Parathyroid adenoma (tissue), 2 donors: Measurements from ENCODE around the gene PLEKHD1.

ENCODE experiments used
- H2AFZ ChIP-seq: fragments of 300-600 bp; sonication (generic); one replicate; pipeline ENCODE4 v1.7.0; 2017; ENCODE audit warnings: antibody characterized with exemption, mild to moderate bottlenecking
- H3K27ac ChIP-seq: fragments of 300-600 bp; sonication (generic); one replicate; pipeline ENCODE4 v1.7.0; 2017
- H3K27me3 ChIP-seq: fragments of 300-600 bp; sonication (generic); one replicate; pipeline ENCODE4 v1.7.0; 2017; ENCODE audit warnings: low read length; ENCODE audit not compliant: control insufficient read depth, insufficient read depth
- H3K36me3 ChIP-seq: fragments of 300-600 bp; sonication (generic); one replicate; pipeline ENCODE4 v1.7.0; 2017; ENCODE audit warnings: low read length; ENCODE audit not compliant: control insufficient read depth, insufficient read depth
- H3K4me1 ChIP-seq: fragments of 300-600 bp; sonication (generic); one replicate; pipeline ENCODE4 v1.7.0; 2017; ENCODE audit warnings: control low read depth
- H3K4me2 ChIP-seq: fragments of 300-600 bp; sonication (generic); one replicate; pipeline ENCODE4 v1.7.0; 2017; ENCODE audit warnings: low read length
- H3K4me3 ChIP-seq: fragments of 300-600 bp; sonication (generic); one replicate; pipeline ENCODE4 v1.7.0; 2017; ENCODE audit warnings: low read depth, low read length
- H3K79me2 ChIP-seq: fragments of 300-600 bp; sonication (generic); one replicate; pipeline ENCODE4 v1.7.0; 2017; ENCODE audit warnings: control low read depth
- H3K9ac ChIP-seq: fragments of 300-600 bp; sonication (generic); one replicate; pipeline ENCODE4 v1.7.0; 2017; ENCODE audit warnings: mild to moderate bottlenecking
- H3K9me3 ChIP-seq: fragments of 300-600 bp; sonication (generic); one replicate; pipeline ENCODE4 v1.7.0; 2017; ENCODE audit warnings: low read length; ENCODE audit not compliant: control insufficient read depth
- CTCF ChIP-seq: fragments of 300-600 bp; sonication (generic); IDR thresholded peaks from one replicate; pipeline ENCODE4 v1.7.0; 2017; ENCODE audit warnings: antibody characterized with exemption, mild to moderate bottlenecking
- donor health status: primary hyperparathyroidism.

Gene PLEKHD1

DNA sequence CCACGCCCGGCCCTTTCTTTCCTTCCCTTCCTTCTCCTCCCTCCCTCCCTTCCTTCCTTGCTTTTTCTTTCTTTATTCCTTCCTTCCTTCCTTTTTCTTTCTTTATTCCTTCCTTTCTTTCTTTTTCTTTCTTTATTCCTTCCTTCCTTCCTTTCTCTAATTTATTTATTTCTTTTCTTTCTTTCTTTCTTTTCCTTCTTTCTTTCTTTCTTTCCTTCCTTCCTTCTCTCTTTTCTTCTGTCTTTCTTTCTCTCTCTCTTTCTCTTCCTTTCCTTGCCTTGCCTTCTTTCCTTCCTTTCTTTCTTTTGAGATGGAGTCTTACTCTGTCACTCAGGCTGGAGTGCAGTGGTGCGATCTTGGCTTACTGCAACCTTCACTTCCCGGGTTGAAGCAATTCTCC lies 74.2 kb downstream of the PLEKHD1 start:
- no peaks in the 10 kb centered on the region for H3K27me3 ChIP-seq
- H2AFZ ChIP-seq: no peak overlapping the region
- no peaks in the 10 kb centered on the region for H3K9me3 ChIP-seq
- no peak for TF ChIP-seq CTCF
- no peak overlapping the region for H3K9ac ChIP-seq
- H3K4me1 ChIP-seq: no peaks in the 10 kb centered on the region
- no peaks in the 10 kb centered on the region for H3K79me2 ChIP-seq
- no peaks in the 10 kb centered on the region for H3K36me3 ChIP-seq
- no peak overlapping the region for H3K4me2 ChIP-seq
- H3K4me3 ChIP-seq: no peak overlapping the region
- H3K27ac ChIP-seq: no peak overlapping the region

GRCh38 chr14:69559581-69560011 lies 75.1 kb downstream of the PLEKHD1 start:
- Histone ChIP-seq H3K36me3 (no peaks in the 10 kb centered on the region), H3K9me3 (no peaks in the 10 kb centered on the region), H2AFZ (no peak overlapping the region), H3K4me1 (no peaks in the 10 kb centered on the region), H3K79me2 (no peaks in the 10 kb centered on the region), H3K27me3 (no peaks in the 10 kb centered on the region), H3K4me3 (no peak overlapping the region), H3K9ac (no peak overlapping the region), H3K4me2 (no peak overlapping the region), H3K27ac (no peak overlapping the region)
- no peak for TF ChIP-seq CTCF

DNA sequence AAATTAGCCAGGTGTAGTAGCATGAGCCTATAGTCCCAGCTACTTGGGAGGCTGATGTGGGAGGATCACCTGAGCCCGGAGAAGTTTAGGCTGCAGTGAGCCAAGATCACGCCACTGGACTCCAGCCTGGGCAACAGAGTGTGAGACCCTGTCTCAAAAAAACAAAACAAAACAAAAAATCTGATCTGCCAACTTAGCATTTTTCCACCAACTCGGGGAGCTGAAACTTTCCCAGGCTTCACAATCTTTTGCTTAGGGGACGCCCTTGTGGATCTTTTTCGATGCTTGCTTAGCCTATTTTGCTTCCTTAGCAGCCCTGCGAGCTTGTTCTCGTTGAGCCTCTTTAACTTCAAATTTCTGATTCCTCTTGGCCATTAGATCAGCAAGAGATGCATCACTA lies 76.3 kb downstream of the PLEKHD1 start:
- no peaks in the 10 kb centered on the region for H3K4me1 ChIP-seq
- H3K4me3 ChIP-seq: no peak overlapping the region
- no peak for TF ChIP-seq CTCF
- no peaks in the 10 kb centered on the region for H3K36me3 ChIP-seq
- H3K4me2 ChIP-seq: no peak overlapping the region
- no peak overlapping the region for H3K9ac ChIP-seq
- H3K9me3 ChIP-seq: no peaks in the 10 kb centered on the region
- H3K79me2 ChIP-seq: no peaks in the 10 kb centered on the region
- no peaks in the 10 kb centered on the region for H3K27me3 ChIP-seq
- H3K27ac ChIP-seq: no peak overlapping the region
- H2AFZ ChIP-seq: no peak overlapping the region

DNA sequence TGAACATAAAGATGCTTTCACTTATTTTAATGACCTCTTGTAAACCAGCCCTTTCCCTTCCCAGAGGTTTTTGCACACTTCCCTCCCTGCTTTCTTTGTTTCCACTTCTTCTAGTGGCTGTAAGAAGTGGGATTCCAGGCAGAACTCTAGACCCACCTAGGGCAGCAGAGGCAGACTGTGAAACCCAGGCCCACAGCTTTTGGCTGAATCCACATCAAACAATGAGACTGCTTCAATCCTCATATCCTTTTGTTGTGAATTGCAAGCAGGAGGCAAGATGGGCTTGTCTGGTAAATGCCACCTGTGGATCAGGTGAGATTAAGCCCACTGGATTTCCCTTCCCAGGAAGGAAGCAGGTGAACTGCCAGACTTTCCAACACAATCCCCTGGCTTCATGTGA lies 77.4 kb downstream of the PLEKHD1 start:
- no peak overlapping the region for H3K4me3 ChIP-seq
- H3K79me2 ChIP-seq: no peaks in the 10 kb centered on the region
- H3K4me2 ChIP-seq: no peak overlapping the region
- H3K27me3 ChIP-seq: no peaks in the 10 kb centered on the region
- no peak for TF ChIP-seq CTCF
- no peak overlapping the region for H2AFZ ChIP-seq
- H3K36me3 ChIP-seq: no peaks in the 10 kb centered on the region
- H3K9ac ChIP-seq: no peak overlapping the region
- no peak overlapping the region for H3K27ac ChIP-seq
- no peaks in the 10 kb centered on the region for H3K9me3 ChIP-seq
- no peaks in the 10 kb centered on the region for H3K4me1 ChIP-seq

GRCh38 chr14:69567563-69567962 lies 83.0 kb downstream of the PLEKHD1 start:
- Histone ChIP-seq H3K27ac (no peak overlapping the region), H3K27me3 (no peaks in the 10 kb centered on the region), H3K4me1 (no peaks in the 10 kb centered on the region), H3K79me2 (no peaks in the 10 kb centered on the region), H3K36me3 (no peaks in the 10 kb centered on the region), H3K9me3 (no peaks in the 10 kb centered on the region), H3K4me2 (no peak overlapping the region), H3K9ac (no peak overlapping the region), H3K4me3 (no peak overlapping the region), H2AFZ (no peak overlapping the region)
- TF ChIP-seq CTCF: no peak
